ENCODE results near the gene CELSR1.

- TF ChIP-seq, protein P1, sequence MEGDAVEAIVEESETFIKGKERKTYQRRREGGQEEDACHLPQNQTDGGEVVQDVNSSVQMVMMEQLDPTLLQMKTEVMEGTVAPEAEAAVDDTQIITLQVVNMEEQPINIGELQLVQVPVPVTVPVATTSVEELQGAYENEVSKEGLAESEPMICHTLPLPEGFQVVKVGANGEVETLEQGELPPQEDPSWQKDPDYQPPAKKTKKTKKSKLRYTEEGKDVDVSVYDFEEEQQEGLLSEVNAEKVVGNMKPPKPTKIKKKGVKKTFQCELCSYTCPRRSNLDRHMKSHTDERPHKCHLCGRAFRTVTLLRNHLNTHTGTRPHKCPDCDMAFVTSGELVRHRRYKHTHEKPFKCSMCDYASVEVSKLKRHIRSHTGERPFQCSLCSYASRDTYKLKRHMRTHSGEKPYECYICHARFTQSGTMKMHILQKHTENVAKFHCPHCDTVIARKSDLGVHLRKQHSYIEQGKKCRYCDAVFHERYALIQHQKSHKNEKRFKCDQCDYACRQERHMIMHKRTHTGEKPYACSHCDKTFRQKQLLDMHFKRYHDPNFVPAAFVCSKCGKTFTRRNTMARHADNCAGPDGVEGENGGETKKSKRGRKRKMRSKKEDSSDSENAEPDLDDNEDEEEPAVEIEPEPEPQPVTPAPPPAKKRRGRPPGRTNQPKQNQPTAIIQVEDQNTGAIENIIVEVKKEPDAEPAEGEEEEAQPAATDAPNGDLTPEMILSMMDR (IDR thresholded peaks at IDR 0.05), result no peak
- no peak for TF ChIP-seq POLR2A (IDR thresholded peaks at IDR 0.05)
Observed at GRCh38 chr22:46556775-46557174, 19.4 kb upstream of the CELSR1 start.

All from thyroid gland (tissue), 4 donors.